HG03521 (cell line): ENCODE measurements around the gene RSRP1.
"Not testable (repeated sequence)": the region's sequence is repeated elsewhere in the genome, so short reads cannot be mapped to it uniquely, and the experiment has no call there.

Experiments used
- ATAC-seq: cut with Tn5 transposase; IDR thresholded peaks from one replicate; pipeline ENCODE4 v1.9.1; 2021; ENCODE audit warnings: mild to moderate bottlenecking, moderate library complexity; ENCODE audit not compliant: unreplicated experiment

The RSRP1 gene

GRCh38 chr1:25259813-25260212 is 12.6 kb upstream of the RSRP1 start:
- ATAC-seq: not testable (repeated sequence)

GRCh38 chr1:25257196-25257595 is 9.9 kb upstream of the RSRP1 start:
- no peak for ATAC-seq

- ATAC-seq: no peak
These were observed 9.3 kb upstream of the RSRP1 start for GRCh38 chr1:25256578-25256965.

GRCh38 chr1:25255706-25256577 is 8.7 kb upstream of the RSRP1 start:
- no peak for ATAC-seq

- no peak for ATAC-seq
These were observed 6.7 kb upstream of the RSRP1 start for GRCh38 chr1:25253911-25254310.

- no peak for ATAC-seq
These were observed 838 bp upstream of the RSRP1 start for GRCh38 chr1:25247829-25248754.

- ATAC-seq: peak; percentile 10
These were observed 642 bp downstream of the RSRP1 start for GRCh38 chr1:25246600-25247023.

GRCh38 chr1:25245809-25246599 is 1.2 kb downstream of the RSRP1 start:
- ATAC-seq: no peak

- ATAC-seq: no peak
These were observed 1.9 kb downstream of the RSRP1 start for GRCh38 chr1:25245393-25245792.

- ATAC-seq: no peak
These were observed 3.3 kb downstream of the RSRP1 start for GRCh38 chr1:25243907-25244306.

- peak; percentile 71 for ATAC-seq
These were observed 7.3 kb downstream of the RSRP1 start for GRCh38 chr1:25239681-25240541.

GRCh38 chr1:25238046-25238445 is 9.2 kb downstream of the RSRP1 start:
- ATAC-seq: no peak

GRCh38 chr1:25236261-25236660 is 11.0 kb downstream of the RSRP1 start:
- not testable (repeated sequence) for ATAC-seq

- ATAC-seq: not testable (repeated sequence)
These were observed 11.8 kb downstream of the RSRP1 start for GRCh38 chr1:25235411-25235810.

- ATAC-seq: peak; percentile 60
These were observed 14.1 kb downstream of the RSRP1 start for GRCh38 chr1:25232866-25233784.

GRCh38 chr1:25232027-25232865 is 15.0 kb downstream of the RSRP1 start, which contains the start of gene SYF2:
TSS of gene SYF2 (minus strand) at chr1:25232502. CDS start at chr1:25232467, 35 bp downstream.
- ATAC-seq: peak; percentile 71

- no peak for ATAC-seq
These were observed 23.8 kb downstream of the RSRP1 start for GRCh38 chr1:25223471-25223870.

- no peak for ATAC-seq
These were observed 24.6 kb downstream of the RSRP1 start for GRCh38 chr1:25222606-25223005.
